Measurements from ENCODE around the gene ECE1.
A peak's percentile ranks its signal among the peaks of the same experiment; 100 is the strongest.

Gene ECE1

DNA sequence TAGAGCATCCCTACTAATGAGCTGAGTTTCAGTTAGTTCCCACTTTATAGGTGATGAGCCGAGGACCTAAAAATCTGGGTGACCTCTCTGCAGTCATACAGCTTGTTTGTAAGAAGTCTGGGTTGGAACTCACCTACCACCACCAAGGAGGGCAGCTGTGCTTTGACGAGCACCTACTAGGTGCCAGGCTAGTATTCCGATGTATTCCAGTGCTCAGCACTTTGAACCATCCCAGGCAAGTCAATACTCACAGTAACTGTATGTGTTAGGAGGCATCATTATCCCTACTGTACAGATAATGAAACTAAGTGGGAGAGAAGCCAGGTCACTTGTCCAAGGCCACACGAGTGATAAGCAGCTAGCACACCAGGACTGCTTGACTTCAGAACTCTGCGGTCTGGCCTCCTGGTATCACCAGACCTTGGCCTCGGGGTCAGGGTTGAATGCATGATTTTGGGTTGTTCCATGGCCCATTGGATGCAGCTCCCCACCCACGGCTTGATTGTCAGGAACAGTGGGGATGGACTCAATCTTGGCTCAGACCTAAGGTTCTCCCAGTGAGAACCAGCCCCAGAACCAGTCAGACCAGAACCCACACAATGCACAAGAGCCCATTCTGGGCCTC is 20.7 kb downstream of the ECE1 start:
- Histone ChIP-seq H3K4me3 (ENCODE audit: low read length) (no peak overlapping the region), H3K36me3 (ENCODE audit: insufficient read depth, low read length) (peaks cover 58% of the 10 kb centered on the region)

DNA sequence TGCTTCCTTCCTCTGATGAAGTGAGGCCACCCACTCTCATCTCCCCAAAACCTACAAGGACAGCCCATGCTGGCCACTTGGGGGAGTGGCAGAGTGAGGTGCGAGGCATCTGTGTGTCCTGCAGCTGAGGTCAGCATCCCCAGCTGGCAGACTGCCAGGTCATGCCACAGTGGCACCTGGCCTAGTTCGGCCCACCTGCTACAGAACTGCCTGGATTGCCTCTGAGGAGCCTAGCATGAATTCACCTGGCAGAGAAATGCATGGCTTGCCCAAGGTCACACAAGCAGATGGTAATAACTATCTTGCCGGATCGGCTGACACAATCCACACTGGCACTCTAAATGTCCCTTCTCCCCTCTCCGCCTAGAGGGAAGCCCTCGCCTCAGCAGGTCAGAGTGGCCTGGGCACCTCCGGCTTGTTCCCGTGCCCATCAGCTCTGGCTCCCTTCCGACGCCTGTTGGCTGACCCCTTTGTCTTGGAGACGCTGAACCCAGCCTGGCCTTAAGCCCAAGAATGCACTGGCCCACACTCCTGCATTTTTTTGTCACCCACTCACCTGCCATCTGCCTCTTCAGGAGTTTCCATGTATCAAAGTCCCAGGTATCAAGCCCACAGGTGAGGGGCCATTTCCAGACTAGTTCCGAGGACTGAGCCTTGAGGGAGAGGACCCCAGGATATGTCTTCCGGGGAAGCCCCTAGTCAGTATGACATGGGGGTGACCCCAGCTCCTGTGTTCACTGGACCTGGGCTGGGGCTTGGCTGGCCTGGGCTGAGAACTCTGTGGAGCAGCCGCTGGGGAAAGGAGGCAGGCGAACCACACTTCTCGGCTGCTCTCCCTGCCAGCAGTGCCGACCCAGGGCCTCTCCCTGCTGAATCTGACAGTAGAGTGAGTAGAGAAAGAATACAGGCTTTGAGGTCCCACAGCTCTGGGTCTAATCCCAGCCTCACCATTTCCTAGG is 21.7 kb downstream of the ECE1 start:
- Histone ChIP-seq H3K9ac (ENCODE audit: low read depth, low read length) (no peak overlapping the region), H3K27me3 (ENCODE audit: control insufficient read depth, insufficient read depth, low read length) (no peaks in the 10 kb centered on the region)

More for the DNA sequence above, 20.7 kb downstream of the ECE1 start:
- Histone ChIP-seq H3K4me2 (ENCODE audit: low read length) (no peak overlapping the region), H3K9ac (ENCODE audit: low read depth, low read length) (no peak overlapping the region), H3K9me3 (replicated peaks; ENCODE audit: low read length) (no peaks in the 10 kb centered on the region), H3K27me3 (ENCODE audit: control insufficient read depth, insufficient read depth, low read length) (no peaks in the 10 kb centered on the region), H3K4me1 (ENCODE audit: control insufficient read depth, insufficient read depth, low read length) (peaks cover 5% of the 10 kb centered on the region)

GRCh38 chr1:21267191-21268077 is 22.8 kb downstream of the ECE1 start:
- Histone ChIP-seq H3K27me3 (ENCODE audit: control insufficient read depth, insufficient read depth, low read length) (no peaks in the 10 kb centered on the region), H3K9ac (ENCODE audit: low read depth, low read length) (no peak overlapping the region), H3K9me3 (replicated peaks; ENCODE audit: low read length) (no peaks in the 10 kb centered on the region), H3K4me3 (ENCODE audit: low read length) (no peak overlapping the region), H3K36me3 (ENCODE audit: insufficient read depth, low read length) (peaks cover 52% of the 10 kb centered on the region), H3K4me2 (ENCODE audit: low read length) (no peak overlapping the region), H3K4me1 (ENCODE audit: control insufficient read depth, insufficient read depth, low read length) (peaks cover 12% of the 10 kb centered on the region)

More for the DNA sequence above, 21.7 kb downstream of the ECE1 start:
- peaks cover 5% of the 10 kb centered on the region for H3K4me1 ChIP-seq (ENCODE audit: control insufficient read depth, insufficient read depth, low read length)
- no peak overlapping the region for H3K4me2 ChIP-seq (ENCODE audit: low read length)
- no peak overlapping the region for H3K4me3 ChIP-seq (ENCODE audit: low read length)
- H3K9me3 ChIP-seq (replicated peaks; ENCODE audit: low read length) = no peaks in the 10 kb centered on the region
- H3K36me3 ChIP-seq (ENCODE audit: insufficient read depth, low read length) = peaks cover 58% of the 10 kb centered on the region

DNA sequence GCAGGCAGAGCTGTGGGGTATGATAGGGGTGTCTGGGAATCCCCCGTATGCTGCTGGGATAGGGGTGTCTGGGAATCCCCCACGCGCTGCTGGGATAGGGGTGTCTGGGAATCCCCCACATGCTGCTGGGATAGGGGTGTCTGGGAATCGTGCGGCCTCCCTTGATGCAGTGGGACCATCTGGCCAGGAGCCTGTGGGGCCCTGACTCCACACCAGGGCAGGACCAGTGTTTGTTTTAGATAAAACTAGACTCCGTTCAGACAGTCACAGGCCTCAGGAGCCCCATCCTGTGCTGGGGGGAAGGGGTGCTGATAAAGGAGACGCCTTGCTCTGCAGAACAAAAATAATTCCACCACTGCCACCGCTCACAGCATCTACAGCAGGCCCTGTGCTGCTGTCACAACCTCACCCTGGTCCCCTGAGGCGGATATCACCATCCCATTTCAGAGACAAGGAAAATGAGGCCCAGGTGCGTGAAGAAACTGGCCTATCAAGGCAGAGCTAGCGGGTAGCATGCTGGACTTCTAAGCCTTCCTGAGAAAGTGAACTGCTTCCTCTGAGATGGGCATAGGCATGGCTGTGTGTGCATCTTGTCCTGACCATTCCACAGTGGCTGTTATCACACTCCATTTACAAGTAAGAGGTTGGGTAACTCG is 24.0 kb downstream of the ECE1 start:
- Histone ChIP-seq H3K4me3 (ENCODE audit: low read length) (no peak overlapping the region), H3K9me3 (replicated peaks; ENCODE audit: low read length) (no peaks in the 10 kb centered on the region), H3K27me3 (ENCODE audit: control insufficient read depth, insufficient read depth, low read length) (no peaks in the 10 kb centered on the region), H3K4me2 (ENCODE audit: low read length) (no peak overlapping the region), H3K36me3 (ENCODE audit: insufficient read depth, low read length) (peaks cover 43% of the 10 kb centered on the region), H3K4me1 (ENCODE audit: control insufficient read depth, insufficient read depth, low read length) (peaks cover 24% of the 10 kb centered on the region), H3K9ac (ENCODE audit: low read depth, low read length) (no peak overlapping the region)

GRCh38 chr1:21265644-21266043 is 24.6 kb downstream of the ECE1 start:
- Histone ChIP-seq H3K4me2 (ENCODE audit: low read length) (no peak overlapping the region), H3K9me3 (replicated peaks; ENCODE audit: low read length) (no peaks in the 10 kb centered on the region), H3K27me3 (ENCODE audit: control insufficient read depth, insufficient read depth, low read length) (no peaks in the 10 kb centered on the region), H3K4me3 (ENCODE audit: low read length) (no peak overlapping the region), H3K36me3 (ENCODE audit: insufficient read depth, low read length) (peaks cover 38% of the 10 kb centered on the region), H3K9ac (ENCODE audit: low read depth, low read length) (no peak overlapping the region), H3K4me1 (ENCODE audit: control insufficient read depth, insufficient read depth, low read length) (peaks cover 29% of the 10 kb centered on the region)

DNA sequence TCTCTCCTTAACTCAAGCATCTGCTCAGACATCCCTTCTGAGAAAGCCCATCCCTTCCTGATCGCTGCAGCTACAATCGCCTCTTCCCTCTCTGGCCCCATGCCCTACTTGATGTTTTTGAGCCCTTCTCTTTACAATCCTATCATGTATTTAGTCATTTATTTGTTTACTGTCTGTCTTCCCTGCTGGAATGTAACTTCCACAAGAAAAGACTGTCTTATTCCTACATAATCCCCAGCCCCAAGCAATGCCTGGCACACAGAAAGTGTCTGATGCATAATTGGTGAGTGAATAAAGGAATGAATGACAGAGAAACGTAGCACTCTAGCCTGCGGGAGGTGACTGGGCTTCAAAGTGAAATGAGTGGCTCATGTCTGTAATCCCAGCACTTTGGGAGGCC is 25.4 kb downstream of the ECE1 start:
- H3K4me2 ChIP-seq (ENCODE audit: low read length) = no peak overlapping the region
- H3K27me3 ChIP-seq (ENCODE audit: control insufficient read depth, insufficient read depth, low read length) = no peaks in the 10 kb centered on the region
- H3K36me3 ChIP-seq (ENCODE audit: insufficient read depth, low read length) = peaks cover 39% of the 10 kb centered on the region
- H3K9ac ChIP-seq (ENCODE audit: low read depth, low read length) = no peak overlapping the region
- no peaks in the 10 kb centered on the region for H3K9me3 ChIP-seq (replicated peaks; ENCODE audit: low read length)
- peaks cover 29% of the 10 kb centered on the region for H3K4me1 ChIP-seq (ENCODE audit: control insufficient read depth, insufficient read depth, low read length)
- H3K4me3 ChIP-seq (ENCODE audit: low read length) = no peak overlapping the region

DNA sequence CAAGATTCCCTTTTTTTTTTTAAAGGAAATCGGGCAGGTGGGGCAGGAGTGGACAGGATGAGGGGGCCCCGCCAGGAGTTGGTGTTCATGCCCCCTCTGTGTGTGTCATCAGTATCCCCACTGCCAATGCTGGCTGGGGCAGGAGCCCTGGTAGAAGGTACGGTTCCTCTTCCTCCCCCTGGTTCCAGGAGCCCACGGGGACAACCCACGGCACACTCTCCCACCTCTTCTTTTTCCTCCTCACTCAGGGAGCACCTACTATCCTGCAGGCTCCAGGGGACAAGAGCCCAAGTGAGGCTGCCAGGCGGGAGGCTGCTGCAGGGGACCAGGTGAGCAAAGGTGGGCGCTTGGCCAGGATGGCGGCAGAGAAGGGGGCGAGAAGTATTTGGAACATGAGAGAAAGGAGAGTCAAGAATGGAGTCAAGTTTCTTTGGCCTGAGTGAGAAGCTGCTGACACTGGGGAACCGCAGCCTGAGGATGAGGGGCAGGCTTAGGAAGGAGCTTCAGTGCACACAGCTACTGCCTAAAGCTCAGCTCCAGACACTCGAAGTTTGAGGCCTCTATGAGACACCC is 26.5 kb downstream of the ECE1 start:
- H3K9ac ChIP-seq (ENCODE audit: low read depth, low read length) = no peak overlapping the region

DNA sequence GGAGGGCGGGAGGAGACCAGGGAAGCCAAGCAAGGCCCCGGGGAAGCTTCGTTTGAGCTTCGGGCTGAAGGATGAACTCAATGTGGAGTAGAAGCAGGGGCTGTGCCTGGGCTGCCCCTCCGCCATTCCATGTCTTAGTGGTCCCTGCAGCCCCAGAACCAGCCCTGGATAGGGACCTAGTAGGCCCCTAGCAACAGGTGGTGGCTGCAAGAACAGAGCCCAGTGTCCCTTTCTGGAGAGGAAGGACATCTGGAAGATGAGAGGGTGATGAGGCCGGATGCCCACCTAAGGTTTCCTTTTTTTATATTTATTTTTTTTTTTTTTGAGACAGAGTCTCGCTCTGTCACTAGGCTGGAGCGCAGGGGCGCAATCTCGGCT is 27.2 kb downstream of the ECE1 start:
- peak overlapping the region; percentile 81 for H3K9ac ChIP-seq (ENCODE audit: low read depth, low read length)
- no peaks in the 10 kb centered on the region for H3K27me3 ChIP-seq (ENCODE audit: control insufficient read depth, insufficient read depth, low read length)
- peaks cover 24% of the 10 kb centered on the region for H3K4me1 ChIP-seq (ENCODE audit: control insufficient read depth, insufficient read depth, low read length)
- H3K9me3 ChIP-seq (replicated peaks; ENCODE audit: low read length) = no peaks in the 10 kb centered on the region
- no peak overlapping the region for H3K4me3 ChIP-seq (ENCODE audit: low read length)
- H3K36me3 ChIP-seq (ENCODE audit: insufficient read depth, low read length) = peaks cover 27% of the 10 kb centered on the region
- peak overlapping the region; percentile 75 for H3K4me2 ChIP-seq (ENCODE audit: low read length)

More for the DNA sequence above, 26.5 kb downstream of the ECE1 start:
- peaks cover 30% of the 10 kb centered on the region for H3K36me3 ChIP-seq (ENCODE audit: insufficient read depth, low read length)
- no peak overlapping the region for H3K4me3 ChIP-seq (ENCODE audit: low read length)
- H3K27me3 ChIP-seq (ENCODE audit: control insufficient read depth, insufficient read depth, low read length) = no peaks in the 10 kb centered on the region
- H3K9me3 ChIP-seq (replicated peaks; ENCODE audit: low read length) = no peaks in the 10 kb centered on the region
- H3K4me2 ChIP-seq (ENCODE audit: low read length) = no peak overlapping the region
- H3K4me1 ChIP-seq (ENCODE audit: control insufficient read depth, insufficient read depth, low read length) = peaks cover 28% of the 10 kb centered on the region

GRCh38 chr1:21262293-21263051 is 27.8 kb downstream of the ECE1 start:
- no peaks in the 10 kb centered on the region for H3K27me3 ChIP-seq (ENCODE audit: control insufficient read depth, insufficient read depth, low read length)
- peak overlapping the region; percentile 81 for H3K9ac ChIP-seq (ENCODE audit: low read depth, low read length)
- peak overlapping the region; percentile 54 for H3K4me3 ChIP-seq (ENCODE audit: low read length)
- H3K9me3 ChIP-seq (replicated peaks; ENCODE audit: low read length) = no peaks in the 10 kb centered on the region
- peaks cover 24% of the 10 kb centered on the region for H3K4me1 ChIP-seq (ENCODE audit: control insufficient read depth, insufficient read depth, low read length)
- peak overlapping the region; percentile 75 for H3K4me2 ChIP-seq (ENCODE audit: low read length)
- peaks cover 28% of the 10 kb centered on the region for H3K36me3 ChIP-seq (ENCODE audit: insufficient read depth, low read length)
